IMR-90 (cell line): ENCODE results near the gene AKT1S1. TPM values are rescaled to one million over a fixed set of nuclear protein-coding genes. Genes with fewer than 3 reads are reported as not detected.

Experiments
- ATAC-seq: fragments of 200-7000 bp; cut with Tn5 transposase; 2 replicates; pipeline ENCODE4 v1.9.1; 2020; ENCODE audit warnings: low read depth, mild to moderate bottlenecking, moderate library complexity
- BruUV-seq: library from RNA; stranded (reverse); fragments of 400-500 nt; replicated peaks from 2 replicates; lab custom pipeline; 2021; lab: Mats Ljungman, UMichigan
- CTCF ChIA-PET: fragments of 300-600 bp; formaldehyde crosslinking; extraction: SDS; loops from one replicate; lab custom pipeline; 2021; ENCODE audit warnings: antibody characterized with exemption; lab: Yijun Ruan, JAX
- POLR2A ChIA-PET: fragments of 300-600 bp; sonication (Branson Sonifier 250); formaldehyde crosslinking; loops from one replicate; lab custom pipeline; 2022; ENCODE audit warnings: antibody characterized with exemption; ENCODE audit not compliant: unreplicated experiment; lab: Charles Lee
- DNase-seq: peaks from one replicate; pipeline ENCODE4 v3.0.0; 2013
- H2AFZ ChIP-seq: replicated peaks from 2 replicates; pipeline ENCODE3; 2013; ENCODE audit warnings: low read length, mild to moderate bottlenecking; ENCODE audit not compliant: poor library complexity
- H2AK5ac ChIP-seq: 2 replicates; pipeline ENCODE4 v1.6.1; 2013; ENCODE audit warnings: low read depth, low read length, inconsistent platforms
- H2AK9ac ChIP-seq: replicated peaks from 2 replicates; pipeline ENCODE3; 2013; ENCODE audit warnings: mild to moderate bottlenecking, low read depth, low read length, moderate library complexity; ENCODE audit not compliant: poor library complexity
- H2BK120ac ChIP-seq: 2 replicates; pipeline ENCODE4 v1.6.1; 2013; ENCODE audit warnings: low read depth, low read length, inconsistent platforms
- H2BK15ac ChIP-seq: 3 replicates; pipeline ENCODE4 v1.6.1; 2013; ENCODE audit warnings: low read depth, low read length, inconsistent platforms
- H2BK20ac ChIP-seq: 2 replicates; pipeline ENCODE4 v1.6.1; 2013; ENCODE audit warnings: low read depth, mild to moderate bottlenecking, inconsistent platforms, low read length, moderate library complexity
- H2BK5ac ChIP-seq: 2 replicates; pipeline ENCODE4 v1.6.1; 2013; ENCODE audit warnings: mild to moderate bottlenecking, low read depth, low read length, inconsistent platforms; ENCODE audit not compliant: poor library complexity, severe bottlenecking
- H3K14ac ChIP-seq: replicated peaks from 2 replicates; pipeline ENCODE4 v1.6.1; 2013; ENCODE audit warnings: low read depth, low read length, inconsistent platforms
- H3K18ac ChIP-seq: 2 replicates; pipeline ENCODE4 v1.6.1; 2013; ENCODE audit warnings: low read depth, low read length, control low read depth
- H3K23ac ChIP-seq: 2 replicates; pipeline ENCODE4 v1.6.1; 2013; ENCODE audit warnings: low read depth, low read length, inconsistent platforms
- H3K27ac ChIP-seq: 2 replicates; pipeline ENCODE4 v1.5.1; 2013; ENCODE audit warnings: mild to moderate bottlenecking, control low read depth, low read length; ENCODE audit not compliant: insufficient read depth
- H3K27me3 ChIP-seq: 2 replicates; pipeline ENCODE4 v1.6.1; 2013; ENCODE audit warnings: low read length; ENCODE audit not compliant: control insufficient read depth, insufficient read depth
- H3K36me3 ChIP-seq: 2 replicates; pipeline ENCODE4 v1.6.1; 2013; ENCODE audit warnings: low read length, mixed read lengths; ENCODE audit not compliant: control insufficient read depth, insufficient read depth
- H3K4ac ChIP-seq: 2 replicates; pipeline ENCODE4 v1.6.1; 2013; ENCODE audit warnings: low read depth, low read length, inconsistent platforms
- H3K4me1 ChIP-seq: 2 replicates; pipeline ENCODE4 v1.6.1; 2013; ENCODE audit warnings: low read length, mixed read lengths; ENCODE audit not compliant: control insufficient read depth, insufficient read depth
- H3K4me2 ChIP-seq: 2 replicates; pipeline ENCODE4 v1.6.1; 2013; ENCODE audit warnings: low read depth, mild to moderate bottlenecking, control low read depth, low read length, moderate library complexity
- H3K4me3 ChIP-seq: 2 replicates; pipeline ENCODE4 v1.5.1; 2013; ENCODE audit warnings: low read depth, mild to moderate bottlenecking, control low read depth, low read length, moderate library complexity; ENCODE audit not compliant: insufficient read depth
- H3K56ac ChIP-seq: 2 replicates; pipeline ENCODE4 v1.6.1; 2013; ENCODE audit warnings: low read length, inconsistent platforms; ENCODE audit not compliant: insufficient read depth; ENCODE audit errors: extremely low read depth
- H3K79me1 ChIP-seq, 2 experiments: 2 replicates each; pipeline ENCODE4 v1.6.1; 2013; ENCODE audit warnings: low read length in 2 of 2, inconsistent platforms in 1 of 2, low read depth in 1 of 2
- H3K9ac ChIP-seq: 2 replicates; pipeline ENCODE4 v1.6.1; 2013; ENCODE audit warnings: low read depth, low read length, control low read depth
- H3K9me1 ChIP-seq: 2 replicates; pipeline ENCODE4 v1.6.1; 2013; ENCODE audit warnings: low read length, inconsistent platforms; ENCODE audit not compliant: insufficient read depth
- H3K9me3 ChIP-seq: 2 replicates; pipeline ENCODE4 v1.6.1; 2013; ENCODE audit warnings: low read length; ENCODE audit not compliant: control insufficient read depth, insufficient read depth
- H4K20me1 ChIP-seq: 2 replicates; pipeline ENCODE4 v1.6.1; 2013; ENCODE audit warnings: low read length, inconsistent platforms; ENCODE audit not compliant: insufficient read depth
- H4K5ac ChIP-seq: 2 replicates; pipeline ENCODE4 v1.6.1; 2013; ENCODE audit warnings: mild to moderate bottlenecking, low read depth, low read length, control low read depth
- H4K8ac ChIP-seq, 2 experiments: 2 replicates each; pipeline ENCODE4 v1.6.1; 2013; ENCODE audit warnings: low read depth in 2 of 2, low read length in 2 of 2, control low read depth in 1 of 2, inconsistent platforms in 1 of 2
- H4K91ac ChIP-seq: 2 replicates; pipeline ENCODE4 v1.6.1; 2013; ENCODE audit warnings: low read depth, low read length, inconsistent platforms; ENCODE audit not compliant: insufficient read depth
- BHLHE40 ChIP-seq: fragments of 150-350 bp; IDR thresholded peaks from 2 replicates; pipeline ENCODE4 v1.6.1; 2016; ENCODE audit warnings: mild to moderate bottlenecking, low read depth, low read length
- CEBPB ChIP-seq: IDR thresholded peaks from 2 replicates; pipeline ENCODE4 v1.6.1; 2012; ENCODE audit warnings: low read depth, low read length, improper control_type of control experiment
- CHD1 ChIP-seq: IDR thresholded peaks from 2 replicates; pipeline ENCODE4 v1.6.1; 2012; ENCODE audit warnings: low read depth, low read length, improper control_type of control experiment
- ELK1 ChIP-seq: fragments of 150-350 bp; IDR thresholded peaks from 2 replicates; pipeline ENCODE4 v1.6.1; 2016; ENCODE audit warnings: low read depth, mild to moderate bottlenecking, low read length, moderate library complexity, borderline replicate concordance
- FOS ChIP-seq: fragments of 150-350 bp; IDR thresholded peaks from 2 replicates; pipeline ENCODE4 v1.6.1; 2016; ENCODE audit warnings: low read depth, low read length
- MAFK ChIP-seq: IDR thresholded peaks from 2 replicates; pipeline ENCODE4 v1.6.1; 2012; ENCODE audit warnings: low read depth, low read length, improper control_type of control experiment
- MAZ ChIP-seq: IDR thresholded peaks from 2 replicates; pipeline ENCODE4 v1.6.1; 2012; ENCODE audit warnings: low read depth, mild to moderate bottlenecking, low read length, improper control_type of control experiment, moderate library complexity, borderline replicate concordance
- MXI1 ChIP-seq: IDR thresholded peaks from 2 replicates; pipeline ENCODE4 v1.6.1; 2012; ENCODE audit warnings: low read depth, mild to moderate bottlenecking, low read length, moderate library complexity, borderline replicate concordance
- NFE2L2 ChIP-seq: fragments of 150-350 bp; IDR thresholded peaks from 2 replicates; pipeline ENCODE4 v1.6.1; 2016; ENCODE audit warnings: low read depth, mild to moderate bottlenecking, low read length
- POLR2A ChIP-seq: IDR thresholded peaks from 2 replicates; pipeline ENCODE4 v1.6.1; 2012; ENCODE audit warnings: mild to moderate bottlenecking, low read depth, low read length
- RAD21 ChIP-seq: IDR thresholded peaks from 2 replicates; pipeline ENCODE4 v1.6.1; 2012; ENCODE audit warnings: low read length, improper control_type of control experiment
- RCOR1 ChIP-seq: IDR thresholded peaks from 2 replicates; pipeline ENCODE4 v1.6.1; 2012; ENCODE audit warnings: mild to moderate bottlenecking, low read length, improper control_type of control experiment; ENCODE audit not compliant: insufficient replicate concordance
- RFX5 ChIP-seq: IDR thresholded peaks from 2 replicates; pipeline ENCODE4 v1.8.0; 2012; ENCODE audit warnings: low read depth, mild to moderate bottlenecking, low read length, moderate library complexity
- SMC3 ChIP-seq: fragments of 150-350 bp; IDR thresholded peaks from 2 replicates; pipeline ENCODE4 v1.6.1; 2016; ENCODE audit warnings: low read depth, mild to moderate bottlenecking, antibody characterized with exemption, low read length, moderate library complexity
- WGBS, 2 experiments: methylation state at CpG; one replicate each; pipeline versions ENCODE4 v1.1.5 to v1.1.7; 2013; ENCODE audit warnings: missing lambda C conversion rate in 2 of 2; ENCODE audit not compliant: insufficient read length in 1 of 2; ENCODE audit errors: extremely low coverage in 2 of 2; 5-methylcytosine and 5-hydroxymethylcytosine counted together
- dilution Hi-C: fragments of 300-500 bp; cut with HindIII; formaldehyde crosslinking; loops from one replicate; pipeline ENCODE4 v1.14.3; 2018; ENCODE audit warnings: low sequenced_read_pairs; ENCODE audit not compliant: unreplicated experiment
- in situ Hi-C: fragments of 300-500 bp; cut with MboI; formaldehyde crosslinking; loops from 3 replicates; pipeline ENCODE4 v1.14.3; 2019; ENCODE audit warnings: low sequenced_read_pairs, inconsistent platforms, mixed read lengths
- intact Hi-C: fragments of 100-400 bp; cut with micrococcal nuclease; formaldehyde crosslinking; loops from 2 replicates; pipeline ENCODE4 v1.10.0; 2022
- polyA plus RNA-seq, 3 experiments: library from polyadenylated mRNA; depleted of rRNA; stranded (reverse); fragments of >200 nt; gene quantifications; 2 replicates each; pipeline ENCODE4 v1.2.3, GENCODE V29; 2012; ENCODE audit warnings: low replicate concordance in 1 of 3
- total RNA-seq: library from RNA; depleted of rRNA; stranded (reverse); fragments of >200 nt; gene quantifications from 2 replicates; pipeline ENCODE4 v1.2.3, GENCODE V29; 2012
- TF ChIP-seq, protein P1 (sequence below): conservative IDR thresholded peaks from 2 replicates; pipeline ENCODE4 v1.5.1; 2012; ENCODE audit warnings: mild to moderate bottlenecking, low read depth, low read length, improper control_type of control experiment
- TF ChIP-seq, protein P2 (sequence below): fragments of 150-350 bp; IDR thresholded peaks from 2 replicates; pipeline ENCODE4 v1.6.1; 2017; ENCODE audit warnings: mild to moderate bottlenecking, antibody characterized with exemption, low read length, low read depth

Gene AKT1S1
- total and polyA plus RNA-seq, 2 of the 4 experiments (the other 2 are of a cell fraction): 3.6 to 54.4 TPM

DNA sequence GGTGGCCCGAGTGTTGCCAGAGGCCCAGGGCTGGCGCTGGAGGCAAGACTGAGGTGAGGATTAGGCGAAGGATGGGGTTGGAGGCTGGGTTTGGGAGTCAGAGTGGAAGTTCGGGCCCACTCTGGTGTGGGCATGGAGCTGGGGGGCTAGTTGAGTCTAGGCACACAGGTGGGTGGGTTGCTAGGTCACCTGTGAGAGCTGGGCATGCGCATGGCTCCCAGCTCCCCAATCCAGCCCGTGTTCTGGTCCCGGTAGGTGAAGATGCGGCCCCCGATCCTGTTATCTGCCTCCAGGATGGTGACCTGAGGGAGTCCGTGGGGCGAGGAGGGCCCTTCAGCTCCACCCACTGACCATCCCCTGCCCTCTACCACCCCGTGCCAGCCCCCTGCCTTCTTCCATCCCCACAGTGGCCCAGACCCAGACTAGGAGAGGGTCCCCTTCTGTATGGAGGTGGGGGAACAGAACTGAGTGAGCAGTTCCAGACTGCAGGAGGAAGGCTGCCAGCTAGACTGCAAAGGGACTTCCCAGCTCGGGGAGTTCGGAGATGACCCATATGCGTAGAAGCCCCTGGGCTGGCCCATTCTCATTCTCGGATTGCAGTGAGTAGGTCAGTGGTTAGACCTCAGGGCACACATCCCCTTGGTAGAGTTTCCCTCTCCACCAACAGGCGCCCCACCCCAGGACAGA, 17.9 kb upstream of the AKT1S1 start:
- no peaks in the 10 kb centered on the region for H3K9me3 ChIP-seq
- intact Hi-C loops (no loop called here), dilution Hi-C loops (no loop called here), in situ Hi-C loops (no loop called here)
- POLR2A ChIA-PET: no interaction called here
- H3K4me1 ChIP-seq: peaks cover 10% of the 10 kb centered on the region
- CTCF ChIA-PET: no interaction called here
- H3K36me3 ChIP-seq: no peaks in the 10 kb centered on the region
- H3K27ac ChIP-seq: no peak overlapping the region
- H2BK120ac ChIP-seq: no peak overlapping the region
- peak overlapping the region; percentile 41 for H2AFZ ChIP-seq
- H3K9me1 ChIP-seq: no peaks in the 10 kb centered on the region
- H3K79me1 ChIP-seq: no peaks in the 10 kb centered on the region
- H3K4ac ChIP-seq: no peak overlapping the region
- H3K56ac ChIP-seq: no peak overlapping the region
- no peak overlapping the region for H3K14ac ChIP-seq
- H4K20me1 ChIP-seq: no peaks in the 10 kb centered on the region
- DNase-seq (no peak), ATAC-seq (no peak)
- no peak overlapping the region for H4K5ac ChIP-seq
- peaks cover 8% of the 10 kb centered on the region; the same call in 1 of the 2 replicates for H3K27me3 ChIP-seq
- no peak overlapping the region for H3K4me3 ChIP-seq
- no TSS peak for BruUV-seq
- no peak overlapping the region for H4K8ac ChIP-seq
- no peak overlapping the region for H2BK15ac ChIP-seq
- H3K23ac ChIP-seq: no peak overlapping the region
- H2AK9ac ChIP-seq: peak overlapping the region; percentile 24
- H2BK20ac ChIP-seq: no peak overlapping the region
- no peak overlapping the region for H3K4me2 ChIP-seq
- no peak for TF ChIP-seq NFE2L2
- TF ChIP-seq RFX5: no peak
- no peak for TF ChIP-seq MXI1
- no peak for TF ChIP-seq BHLHE40
- TF ChIP-seq MAZ: no peak
- no peak for TF ChIP-seq CHD1
- TF ChIP-seq ELK1: no peak
- no peak for TF ChIP-seq CEBPB
- TF ChIP-seq, protein P1, sequence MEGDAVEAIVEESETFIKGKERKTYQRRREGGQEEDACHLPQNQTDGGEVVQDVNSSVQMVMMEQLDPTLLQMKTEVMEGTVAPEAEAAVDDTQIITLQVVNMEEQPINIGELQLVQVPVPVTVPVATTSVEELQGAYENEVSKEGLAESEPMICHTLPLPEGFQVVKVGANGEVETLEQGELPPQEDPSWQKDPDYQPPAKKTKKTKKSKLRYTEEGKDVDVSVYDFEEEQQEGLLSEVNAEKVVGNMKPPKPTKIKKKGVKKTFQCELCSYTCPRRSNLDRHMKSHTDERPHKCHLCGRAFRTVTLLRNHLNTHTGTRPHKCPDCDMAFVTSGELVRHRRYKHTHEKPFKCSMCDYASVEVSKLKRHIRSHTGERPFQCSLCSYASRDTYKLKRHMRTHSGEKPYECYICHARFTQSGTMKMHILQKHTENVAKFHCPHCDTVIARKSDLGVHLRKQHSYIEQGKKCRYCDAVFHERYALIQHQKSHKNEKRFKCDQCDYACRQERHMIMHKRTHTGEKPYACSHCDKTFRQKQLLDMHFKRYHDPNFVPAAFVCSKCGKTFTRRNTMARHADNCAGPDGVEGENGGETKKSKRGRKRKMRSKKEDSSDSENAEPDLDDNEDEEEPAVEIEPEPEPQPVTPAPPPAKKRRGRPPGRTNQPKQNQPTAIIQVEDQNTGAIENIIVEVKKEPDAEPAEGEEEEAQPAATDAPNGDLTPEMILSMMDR: no peak
- no peak for TF ChIP-seq RCOR1
- TF ChIP-seq FOS: no peak
- no peak for TF ChIP-seq POLR2A
- TF ChIP-seq SMC3: no peak
- TF ChIP-seq MAFK: no peak
- TF ChIP-seq, protein P2, sequence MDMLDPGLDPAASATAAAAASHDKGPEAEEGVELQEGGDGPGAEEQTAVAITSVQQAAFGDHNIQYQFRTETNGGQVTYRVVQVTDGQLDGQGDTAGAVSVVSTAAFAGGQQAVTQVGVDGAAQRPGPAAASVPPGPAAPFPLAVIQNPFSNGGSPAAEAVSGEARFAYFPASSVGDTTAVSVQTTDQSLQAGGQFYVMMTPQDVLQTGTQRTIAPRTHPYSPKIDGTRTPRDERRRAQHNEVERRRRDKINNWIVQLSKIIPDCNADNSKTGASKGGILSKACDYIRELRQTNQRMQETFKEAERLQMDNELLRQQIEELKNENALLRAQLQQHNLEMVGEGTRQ: no peak
- TF ChIP-seq RAD21: no peak
- WGBS, 2 experiments: 100% methylated on average over 1 of the region's 17 CpGs; no CpG with 5 or more reads in 1 of the 2 experiments
- no peak overlapping the region for H2AK5ac ChIP-seq
- H2BK5ac ChIP-seq: no peak overlapping the region
- no peak overlapping the region for H3K18ac ChIP-seq
- no peak overlapping the region for H4K91ac ChIP-seq
- no peak overlapping the region for H3K9ac ChIP-seq
